Nephron progenitor cell (in vitro differentiated cells): ENCODE measurements around the gene CRYBG3.

Source experiments
- DNase-seq: peaks from one replicate; pipeline ENCODE4 v3.0.0; 2021
- H3K27ac Mint-ChIP-seq: 2 replicates; pipeline ENCODE4 v1.8.0; 2021; ENCODE audit warnings: mild to moderate bottlenecking, moderate library complexity, mixed read lengths
- H3K27me3 Mint-ChIP-seq: 2 replicates; pipeline ENCODE4 v1.8.0; 2021; ENCODE audit warnings: mild to moderate bottlenecking, low read depth, mixed read lengths; ENCODE audit not compliant: poor library complexity
- H3K36me3 Mint-ChIP-seq: 2 replicates; pipeline ENCODE4 v1.8.0; 2021; ENCODE audit warnings: low read depth, mixed read lengths
- H3K4me1 Mint-ChIP-seq: 2 replicates; pipeline ENCODE4 v1.8.0; 2021; ENCODE audit warnings: mixed read lengths
- H3K4me3 Mint-ChIP-seq: 2 replicates; pipeline ENCODE4 v1.8.0; 2021; ENCODE audit warnings: mild to moderate bottlenecking, moderate library complexity, mixed read lengths
- H3K9me3 Mint-ChIP-seq: 2 replicates; pipeline ENCODE4 v1.8.0; 2021; ENCODE audit warnings: mild to moderate bottlenecking, moderate library complexity, mixed read lengths
- CTCF ChIP-seq: fragments of 200-600 bp; sonication (generic); IDR thresholded peaks from 2 replicates; pipeline ENCODE4 v1.5.0; 2021; ENCODE audit warnings: antibody characterized with exemption

The CRYBG3 gene

GRCh38 chr3:97972976-97973375 is 151.2 kb downstream of the CRYBG3 start:
- Mint-ChIP-seq H3K9me3 (no peaks in the 10 kb centered on the region), H3K27me3 (peaks cover 22% of the 10 kb centered on the region)

DNA sequence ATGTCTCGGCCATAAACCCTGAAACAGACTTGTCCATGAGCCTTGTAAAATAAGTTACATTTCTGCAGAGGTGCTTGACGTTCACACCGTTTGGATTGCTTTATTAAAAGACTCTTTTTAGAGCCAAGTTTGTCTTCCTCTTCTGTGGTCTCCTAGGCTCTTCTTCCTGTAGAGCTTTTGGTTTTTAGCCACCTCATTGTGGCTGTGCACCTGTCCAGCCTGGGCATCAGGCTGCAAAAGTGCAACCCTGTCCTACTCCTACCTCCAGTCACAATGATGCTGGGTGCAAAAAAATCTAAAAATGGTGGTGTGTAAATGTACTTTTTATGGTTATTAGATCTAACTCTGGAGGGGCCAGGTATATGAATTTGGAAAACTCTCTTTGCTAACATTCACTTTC is 153.2 kb downstream of the CRYBG3 start:
- no peak overlapping the region for H3K27ac Mint-ChIP-seq
- peaks cover 18% of the 10 kb centered on the region for H3K27me3 Mint-ChIP-seq
- TF ChIP-seq CTCF: no peak
- no peaks in the 10 kb centered on the region for H3K9me3 Mint-ChIP-seq
- peaks cover 20% of the 10 kb centered on the region for H3K4me1 Mint-ChIP-seq
- DNase-seq: no peak
- no peak overlapping the region for H3K4me3 Mint-ChIP-seq
- no peaks in the 10 kb centered on the region for H3K36me3 Mint-ChIP-seq

More at GRCh38 chr3:97972976-97973375, 151.2 kb downstream of the CRYBG3 start:
- TF ChIP-seq CTCF: no peak
- peaks cover 30% of the 10 kb centered on the region for H3K4me1 Mint-ChIP-seq
- peak overlapping the region; percentile 70 for H3K4me3 Mint-ChIP-seq
- DNase-seq: no peak
- H3K36me3 Mint-ChIP-seq: no peaks in the 10 kb centered on the region
- no peak overlapping the region for H3K27ac Mint-ChIP-seq

GRCh38 chr3:97975466-97975865 is 153.7 kb downstream of the CRYBG3 start:
- DNase-seq: no peak
- Mint-ChIP-seq H3K4me1 (peaks cover 15% of the 10 kb centered on the region), H3K27me3 (peaks cover 15% of the 10 kb centered on the region), H3K4me3 (no peak overlapping the region), H3K27ac (no peak overlapping the region), H3K9me3 (no peaks in the 10 kb centered on the region), H3K36me3 (no peaks in the 10 kb centered on the region)
- TF ChIP-seq CTCF: no peak

GRCh38 chr3:97979610-97980009 is 157.8 kb downstream of the CRYBG3 start:
- no peak overlapping the region for H3K4me3 Mint-ChIP-seq

GRCh38 chr3:97981886-97982285 is 160.1 kb downstream of the CRYBG3 start:
- Mint-ChIP-seq H3K36me3 (no peaks in the 10 kb centered on the region), H3K27me3 (peaks cover 7% of the 10 kb centered on the region), H3K27ac (no peak overlapping the region), H3K4me1 (no peaks in the 10 kb centered on the region), H3K4me3 (no peak overlapping the region), H3K9me3 (no peaks in the 10 kb centered on the region)
- no peak for TF ChIP-seq CTCF
- no peak for DNase-seq

More at GRCh38 chr3:97979610-97980009, 157.8 kb downstream of the CRYBG3 start:
- no peak for TF ChIP-seq CTCF
- no peak for DNase-seq
- no peak overlapping the region for H3K27ac Mint-ChIP-seq
- H3K27me3 Mint-ChIP-seq: peaks cover 8% of the 10 kb centered on the region
- no peaks in the 10 kb centered on the region for H3K36me3 Mint-ChIP-seq
- no peaks in the 10 kb centered on the region for H3K9me3 Mint-ChIP-seq
- no peaks in the 10 kb centered on the region for H3K4me1 Mint-ChIP-seq

- DNase-seq: no peak
- Mint-ChIP-seq H3K4me3 (no peak overlapping the region), H3K36me3 (no peaks in the 10 kb centered on the region), H3K27ac (no peak overlapping the region), H3K9me3 (no peaks in the 10 kb centered on the region), H3K4me1 (no peaks in the 10 kb centered on the region), H3K27me3 (peaks cover 7% of the 10 kb centered on the region)
- TF ChIP-seq CTCF: no peak
Observed at GRCh38 chr3:97983933-97984491, 162.2 kb downstream of the CRYBG3 start.
